ENCODE data around the gene RBM42. TPM values are rescaled to one million over a fixed set of nuclear protein-coding genes. Genes with fewer than 3 reads are reported as not detected.
"Not testable (repeated sequence)": the region's sequence is repeated elsewhere in the genome, so short reads cannot be mapped to it uniquely, and the experiment has no call there.

RBM42 gene
- total and polyA plus RNA-seq, 4 donors: 18.1 to 76.5 (median 64.3) TPM

GRCh38 chr19:35601971-35602370 is 26.9 kb upstream of the RBM42 start:
- DNase-seq (ENCODE audit: low read depth in 4 of 6, low spot score in 6 of 6): no peak
- Histone ChIP-seq H3K27me3 (ENCODE audit: control insufficient read depth, insufficient read depth, low read length) (peaks cover 2% of the 10 kb centered on the region), H3K9me3 (ENCODE audit: control insufficient read depth, insufficient read depth, low read length) (no peaks in the 10 kb centered on the region), H3K27ac (ENCODE audit: low read depth, low read length) (no peak overlapping the region), H3K4me1 (ENCODE audit: control insufficient read depth, insufficient read depth, low read length) (no peaks in the 10 kb centered on the region), H3K4me3 (ENCODE audit: low read depth, low read length) (no peak overlapping the region), H3K36me3 (ENCODE audit: control insufficient read depth, insufficient read depth, low read length) (no peaks in the 10 kb centered on the region)
- WGBS (ENCODE audit: insufficient coverage): 83% methylated on average over 1 of the region's 3 CpGs

DNA sequence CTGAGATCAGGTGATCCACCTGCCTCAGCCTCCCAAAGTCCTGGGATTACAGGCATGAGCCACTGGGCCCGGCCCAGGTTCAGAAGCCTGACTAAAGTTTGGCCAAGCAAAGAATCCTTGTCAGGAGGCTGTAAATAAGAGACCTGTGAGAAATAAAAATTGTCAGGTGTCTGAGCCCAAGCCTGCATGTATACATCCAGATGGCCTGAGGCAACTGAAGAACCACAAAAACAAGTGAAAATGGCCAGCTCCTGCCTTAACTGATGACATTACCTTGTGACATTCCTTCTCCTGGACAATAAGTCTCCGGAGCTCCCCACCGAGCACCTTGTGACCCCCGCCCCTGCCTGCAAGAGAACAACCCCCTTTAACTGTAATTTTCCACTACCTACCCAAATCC is 24.4 kb upstream of the RBM42 start:
- H3K27me3 ChIP-seq (ENCODE audit: control insufficient read depth, insufficient read depth, low read length); DNase-seq (ENCODE audit: low read depth in 4 of 6, low spot score in 6 of 6); H3K4me1 ChIP-seq (ENCODE audit: control insufficient read depth, insufficient read depth, low read length); H3K4me3 ChIP-seq (ENCODE audit: low read depth, low read length); H3K36me3 ChIP-seq (ENCODE audit: control insufficient read depth, insufficient read depth, low read length); H3K27ac ChIP-seq (ENCODE audit: low read depth, low read length); H3K9me3 ChIP-seq (ENCODE audit: control insufficient read depth, insufficient read depth, low read length): not testable (repeated sequence)
- WGBS (ENCODE audit: insufficient coverage): 82% methylated on average over 4 of the region's 4 CpGs

DNA sequence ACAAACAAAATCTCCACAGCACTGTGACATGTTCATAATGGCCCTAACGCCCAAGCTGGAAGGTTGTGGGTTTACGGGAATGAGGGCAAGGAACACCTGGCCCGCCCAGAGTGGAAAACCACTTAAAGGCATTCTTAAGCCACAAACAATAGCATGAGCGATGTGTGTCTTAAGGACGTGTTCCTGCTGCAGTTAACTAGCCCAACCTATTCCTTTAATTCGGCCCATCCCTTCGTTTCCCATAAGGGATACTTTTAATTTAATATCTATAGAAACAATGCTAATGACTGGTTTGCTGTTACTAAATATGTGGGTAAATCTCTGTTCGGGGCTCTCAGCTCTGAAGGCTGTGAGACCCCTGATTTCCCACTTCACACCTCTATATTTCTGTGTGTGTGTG is 21.7 kb upstream of the RBM42 start:
- DNase-seq (ENCODE audit: low read depth in 4 of 6, low spot score in 6 of 6); H3K27me3 ChIP-seq (ENCODE audit: control insufficient read depth, insufficient read depth, low read length); H3K4me1 ChIP-seq (ENCODE audit: control insufficient read depth, insufficient read depth, low read length); H3K4me3 ChIP-seq (ENCODE audit: low read depth, low read length); H3K9me3 ChIP-seq (ENCODE audit: control insufficient read depth, insufficient read depth, low read length); H3K27ac ChIP-seq (ENCODE audit: low read depth, low read length); H3K36me3 ChIP-seq (ENCODE audit: control insufficient read depth, insufficient read depth, low read length): not testable (repeated sequence)
- 100% methylated on average over 1 of the region's 8 CpGs for WGBS (ENCODE audit: insufficient coverage)

DNA sequence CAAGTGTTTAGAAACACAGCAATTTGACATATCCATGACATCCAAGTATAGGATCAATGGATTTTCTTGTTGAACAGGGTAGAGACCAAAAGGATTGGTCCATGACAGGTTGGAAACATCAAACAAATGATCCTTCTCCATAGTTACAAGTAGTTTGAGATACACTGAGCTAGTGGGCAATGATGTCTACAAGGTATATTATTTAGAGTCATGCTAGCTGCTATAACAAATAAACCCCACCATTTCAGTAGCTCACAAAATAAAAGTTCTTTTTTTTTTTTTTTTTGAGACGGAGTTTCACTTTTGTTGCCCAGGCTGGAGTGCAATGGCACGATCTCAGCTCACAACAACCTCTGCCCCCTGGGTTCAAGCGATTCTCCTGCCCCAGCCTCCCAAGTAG is 21.2 kb upstream of the RBM42 start:
- H3K9me3 ChIP-seq (ENCODE audit: control insufficient read depth, insufficient read depth, low read length): no peaks in the 10 kb centered on the region
- no peaks in the 10 kb centered on the region for H3K27me3 ChIP-seq (ENCODE audit: control insufficient read depth, insufficient read depth, low read length)
- no peak for DNase-seq (ENCODE audit: low read depth in 4 of 6, low spot score in 6 of 6)
- H3K4me3 ChIP-seq (ENCODE audit: low read depth, low read length): no peak overlapping the region
- no peaks in the 10 kb centered on the region for H3K36me3 ChIP-seq (ENCODE audit: control insufficient read depth, insufficient read depth, low read length)
- H3K4me1 ChIP-seq (ENCODE audit: control insufficient read depth, insufficient read depth, low read length): peaks cover 8% of the 10 kb centered on the region
- H3K27ac ChIP-seq (ENCODE audit: low read depth, low read length): no peak overlapping the region
- no CpG with 5 or more reads among the region's 3 CpGs for WGBS (ENCODE audit: insufficient coverage)

DNA sequence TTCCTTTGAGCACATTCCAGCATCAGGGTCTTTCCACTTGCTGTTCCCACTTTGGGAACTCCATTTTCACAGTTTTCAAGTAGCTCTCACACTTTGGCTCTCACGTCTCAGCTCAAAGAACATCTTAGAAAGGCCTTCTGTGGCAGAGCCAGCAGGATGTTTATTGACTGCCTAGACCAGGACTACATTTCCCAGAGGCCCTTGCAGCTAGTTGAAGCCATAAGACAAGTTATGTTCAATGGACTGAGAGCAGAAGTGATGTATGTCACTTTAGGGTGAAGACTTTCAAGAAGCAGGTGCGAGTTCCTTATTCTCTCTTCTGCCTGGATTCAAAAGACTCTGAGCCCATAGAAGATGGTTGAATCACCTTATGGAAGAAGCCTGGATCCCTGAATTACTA is 20.6 kb upstream of the RBM42 start:
- H3K4me3 ChIP-seq (ENCODE audit: low read depth, low read length): no peak overlapping the region
- no peaks in the 10 kb centered on the region for H3K36me3 ChIP-seq (ENCODE audit: control insufficient read depth, insufficient read depth, low read length)
- H3K27ac ChIP-seq (ENCODE audit: low read depth, low read length): no peak overlapping the region
- no peak for DNase-seq (ENCODE audit: low read depth in 4 of 6, low spot score in 6 of 6)
- no peaks in the 10 kb centered on the region for H3K27me3 ChIP-seq (ENCODE audit: control insufficient read depth, insufficient read depth, low read length)
- H3K4me1 ChIP-seq (ENCODE audit: control insufficient read depth, insufficient read depth, low read length): peaks cover 13% of the 10 kb centered on the region
- no peaks in the 10 kb centered on the region for H3K9me3 ChIP-seq (ENCODE audit: control insufficient read depth, insufficient read depth, low read length)
- 67% methylated on average over 1 of the region's 2 CpGs for WGBS (ENCODE audit: insufficient coverage)

DNA sequence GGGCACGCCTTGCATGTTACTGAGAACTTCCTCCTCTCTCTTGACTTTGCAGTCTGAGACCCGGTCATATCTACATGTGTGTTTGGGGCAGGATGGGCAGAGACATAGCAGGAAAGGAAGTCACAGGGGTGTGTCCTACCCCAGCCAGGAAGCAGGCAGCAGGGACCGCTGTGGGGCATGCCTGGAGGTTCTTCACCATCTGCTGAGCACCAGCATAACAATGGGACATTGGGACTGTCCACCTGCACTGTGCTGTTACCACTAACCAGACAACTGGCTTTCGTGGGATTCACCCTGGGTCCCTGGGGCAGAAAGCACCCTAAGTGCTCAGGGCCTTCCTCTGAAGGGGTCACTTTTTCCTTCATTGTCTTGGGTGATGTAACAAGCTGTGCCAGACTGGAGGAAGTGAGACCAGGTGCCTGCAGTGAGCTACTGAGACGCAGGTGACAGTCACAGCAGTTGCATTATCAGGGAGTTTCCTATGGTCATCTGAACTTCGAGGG is 18.9 kb upstream of the RBM42 start:
- H3K4me3 ChIP-seq (ENCODE audit: low read depth, low read length): no peak overlapping the region
- DNase-seq (ENCODE audit: low read depth in 4 of 6, low spot score in 6 of 6): no peak
- WGBS (ENCODE audit: insufficient coverage): 65% methylated on average over 5 of the region's 6 CpGs

GRCh38 chr19:35612224-35612558 is 16.6 kb upstream of the RBM42 start:
- Histone ChIP-seq H3K4me3 (ENCODE audit: low read depth, low read length) (peak overlapping the region; percentile 84), H3K9me3 (ENCODE audit: control insufficient read depth, insufficient read depth, low read length) (no peaks in the 10 kb centered on the region), H3K27ac (ENCODE audit: low read depth, low read length) (no peak overlapping the region), H3K4me1 (ENCODE audit: control insufficient read depth, insufficient read depth, low read length) (peaks cover 18% of the 10 kb centered on the region), H3K36me3 (ENCODE audit: control insufficient read depth, insufficient read depth, low read length) (peaks cover 23% of the 10 kb centered on the region), H3K27me3 (ENCODE audit: control insufficient read depth, insufficient read depth, low read length) (no peaks in the 10 kb centered on the region)
- 40% methylated on average over 9 of the region's 9 CpGs for WGBS (ENCODE audit: insufficient coverage)
- no peak for DNase-seq (ENCODE audit: low read depth in 4 of 6, low spot score in 6 of 6)

More for the DNA sequence above, 18.9 kb upstream of the RBM42 start:
- Histone ChIP-seq H3K4me1 (ENCODE audit: control insufficient read depth, insufficient read depth, low read length) (peaks cover 18% of the 10 kb centered on the region), H3K9me3 (ENCODE audit: control insufficient read depth, insufficient read depth, low read length) (no peaks in the 10 kb centered on the region), H3K36me3 (ENCODE audit: control insufficient read depth, insufficient read depth, low read length) (peaks cover 2% of the 10 kb centered on the region), H3K27ac (ENCODE audit: low read depth, low read length) (no peak overlapping the region), H3K27me3 (ENCODE audit: control insufficient read depth, insufficient read depth, low read length) (no peaks in the 10 kb centered on the region)

DNA sequence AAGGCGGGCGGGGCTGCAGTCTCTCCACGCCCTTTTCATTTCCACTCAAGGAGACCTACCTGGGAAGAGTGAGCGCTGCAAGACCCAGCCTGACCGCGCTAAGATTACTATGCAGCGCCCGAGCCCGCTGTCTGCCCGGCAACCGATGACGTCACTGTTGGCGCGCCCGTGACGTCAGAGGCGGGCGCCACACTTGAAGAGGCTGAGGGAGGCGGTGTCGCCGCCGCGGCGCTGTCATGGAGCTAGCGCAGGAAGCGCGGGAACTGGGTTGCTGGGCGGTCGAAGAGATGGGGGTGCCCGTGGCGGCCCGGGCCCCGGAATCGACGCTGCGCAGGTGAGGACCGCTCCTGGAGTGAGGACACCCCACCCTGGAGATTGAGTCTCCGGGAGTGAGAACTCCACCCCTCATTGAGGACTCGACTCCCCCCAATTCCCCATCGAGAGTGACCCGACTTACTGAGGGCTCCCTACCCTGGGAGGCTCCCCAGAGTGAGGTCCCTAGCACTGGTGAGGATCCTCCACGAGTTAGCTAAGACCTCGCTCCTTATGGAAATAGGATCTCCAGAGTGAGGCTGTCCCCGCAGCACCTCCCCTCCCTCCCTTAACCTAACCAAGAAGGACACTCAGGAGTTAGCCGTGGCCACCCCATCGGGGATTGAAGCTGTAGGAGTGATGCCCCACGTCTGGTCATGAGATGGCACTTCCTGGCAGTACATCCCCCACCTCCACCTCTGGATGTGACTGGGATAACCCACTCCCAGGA is 16.1 kb upstream of the RBM42 start, which contains the start of gene HAUS5:
Gene HAUS5 (plus strand): TSS at position 177 of the 763 bp plus-strand sequence. CDS start 60 bp downstream, at position 237.
- WGBS (ENCODE audit: insufficient coverage): under 1% methylated on average over 44 of the region's 47 CpGs
- Histone ChIP-seq H3K4me3 (ENCODE audit: low read depth, low read length) (peak within 1 kb of the TSS; percentile 84), H3K27ac (ENCODE audit: low read depth, low read length) (peak within 1 kb of the TSS; percentile 73), H3K4me1 (ENCODE audit: control insufficient read depth, insufficient read depth, low read length) (peaks cover 18% of the 10 kb centered on the region), H3K36me3 (ENCODE audit: control insufficient read depth, insufficient read depth, low read length) (peaks cover 29% of the 10 kb centered on the region), H3K9me3 (ENCODE audit: control insufficient read depth, insufficient read depth, low read length) (no peaks in the 10 kb centered on the region), H3K27me3 (ENCODE audit: control insufficient read depth, insufficient read depth, low read length) (no peaks in the 10 kb centered on the region)
- peak; percentile 80 to 97 (median 90) for DNase-seq (ENCODE audit: low read depth in 4 of 6, low spot score in 6 of 6)

DNA sequence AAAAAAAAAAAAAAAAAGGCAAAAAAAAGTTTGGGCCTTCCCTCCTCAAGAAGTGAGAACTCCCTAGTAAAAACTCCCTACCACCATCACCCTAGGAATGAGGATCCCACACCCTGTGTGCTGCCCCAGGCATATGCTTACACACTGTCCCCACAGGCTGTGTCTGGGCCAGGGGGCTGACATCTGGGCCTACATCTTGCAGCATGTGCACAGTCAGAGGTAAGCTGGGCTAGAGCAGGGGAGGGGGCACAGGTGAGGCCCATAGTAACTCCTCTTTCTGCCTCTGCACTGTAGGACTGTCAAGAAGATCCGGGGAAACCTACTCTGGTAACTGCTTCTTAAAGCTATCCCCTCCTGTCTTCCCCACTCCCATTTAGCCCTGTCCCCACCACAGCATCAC is 15.3 kb upstream of the RBM42 start:
- no peaks in the 10 kb centered on the region for H3K9me3 ChIP-seq (ENCODE audit: control insufficient read depth, insufficient read depth, low read length)
- peaks cover 37% of the 10 kb centered on the region for H3K36me3 ChIP-seq (ENCODE audit: control insufficient read depth, insufficient read depth, low read length)
- peaks cover 18% of the 10 kb centered on the region for H3K4me1 ChIP-seq (ENCODE audit: control insufficient read depth, insufficient read depth, low read length)
- H3K4me3 ChIP-seq (ENCODE audit: low read depth, low read length): no peak overlapping the region
- no peaks in the 10 kb centered on the region for H3K27me3 ChIP-seq (ENCODE audit: control insufficient read depth, insufficient read depth, low read length)
- WGBS (ENCODE audit: insufficient coverage): 93% methylated on average over 1 of the region's 1 CpG
- DNase-seq (ENCODE audit: low read depth in 4 of 6, low spot score in 6 of 6): no peak
- H3K27ac ChIP-seq (ENCODE audit: low read depth, low read length): no peak overlapping the region

DNA sequence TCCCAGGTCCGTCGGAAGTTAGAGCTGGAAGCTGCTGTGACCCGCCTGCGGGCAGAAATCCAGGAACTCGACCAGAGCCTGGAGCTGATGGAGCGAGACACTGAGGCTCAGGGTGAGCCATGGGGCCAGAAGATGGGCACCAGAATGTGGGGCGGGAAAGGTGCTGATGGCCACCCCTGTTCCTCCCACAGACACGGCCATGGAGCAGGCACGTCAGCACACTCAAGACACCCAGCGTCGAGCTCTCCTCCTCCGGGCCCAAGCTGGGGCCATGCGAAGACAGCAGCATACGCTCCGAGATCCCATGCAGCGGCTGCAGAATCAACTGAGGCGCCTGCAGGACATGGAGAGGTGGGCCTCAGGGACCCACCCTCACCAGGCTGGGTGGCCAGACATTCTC is 13.8 kb upstream of the RBM42 start:
- 97% methylated on average over 17 of the region's 17 CpGs for WGBS (ENCODE audit: insufficient coverage)
- Histone ChIP-seq H3K9me3 (ENCODE audit: control insufficient read depth, insufficient read depth, low read length) (no peaks in the 10 kb centered on the region), H3K4me3 (ENCODE audit: low read depth, low read length) (no peak overlapping the region), H3K27me3 (ENCODE audit: control insufficient read depth, insufficient read depth, low read length) (no peaks in the 10 kb centered on the region), H3K36me3 (ENCODE audit: control insufficient read depth, insufficient read depth, low read length) (peaks cover 52% of the 10 kb centered on the region), H3K27ac (ENCODE audit: low read depth, low read length) (no peak overlapping the region), H3K4me1 (ENCODE audit: control insufficient read depth, insufficient read depth, low read length) (peaks cover 18% of the 10 kb centered on the region)
- no peak for DNase-seq (ENCODE audit: low read depth in 4 of 6, low spot score in 6 of 6)

Data from spinal cord (tissue), 10 donors.